ENCODE measurements around the gene MEGF6.

DNA sequence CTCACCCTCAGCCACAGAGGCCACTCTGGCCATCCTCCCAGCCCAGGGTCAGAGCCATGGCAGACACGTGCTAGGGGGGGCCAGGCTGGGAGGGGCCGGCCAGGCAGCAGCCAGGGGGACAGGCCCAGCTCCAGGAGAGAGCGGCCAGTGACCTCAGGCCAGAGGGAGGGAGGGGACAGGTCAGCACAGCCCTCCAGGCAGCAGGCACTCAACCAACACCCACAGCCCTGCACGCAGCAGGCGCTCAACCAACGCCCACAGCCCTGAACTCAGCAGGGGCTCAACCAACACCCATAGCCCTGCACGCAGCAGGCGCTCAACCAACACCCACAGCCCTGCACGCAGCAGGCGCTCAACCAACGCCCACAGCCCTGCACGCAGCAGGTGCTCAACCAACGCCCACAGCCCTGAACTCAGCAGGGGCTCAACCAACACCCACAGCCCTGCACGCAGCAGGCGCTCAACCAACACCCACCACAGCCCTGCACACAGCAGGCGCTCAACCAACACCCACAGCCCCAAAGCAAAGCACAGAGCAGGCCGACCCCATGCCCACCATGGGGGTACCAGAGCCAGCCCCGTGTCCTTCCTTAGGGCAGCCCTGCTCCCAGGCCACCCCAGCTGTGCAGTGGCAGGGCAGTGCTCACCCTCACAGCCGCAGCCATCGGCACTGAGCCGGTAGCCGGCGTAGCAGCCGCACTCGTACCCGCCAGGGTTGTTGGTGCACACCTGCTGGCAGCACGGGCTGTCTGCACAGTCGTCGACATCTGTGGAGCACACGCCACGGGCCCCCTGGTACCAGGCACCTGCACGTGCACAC lies 101.0 kb downstream of the MEGF6 start:
- TF ChIP-seq, protein P1, sequence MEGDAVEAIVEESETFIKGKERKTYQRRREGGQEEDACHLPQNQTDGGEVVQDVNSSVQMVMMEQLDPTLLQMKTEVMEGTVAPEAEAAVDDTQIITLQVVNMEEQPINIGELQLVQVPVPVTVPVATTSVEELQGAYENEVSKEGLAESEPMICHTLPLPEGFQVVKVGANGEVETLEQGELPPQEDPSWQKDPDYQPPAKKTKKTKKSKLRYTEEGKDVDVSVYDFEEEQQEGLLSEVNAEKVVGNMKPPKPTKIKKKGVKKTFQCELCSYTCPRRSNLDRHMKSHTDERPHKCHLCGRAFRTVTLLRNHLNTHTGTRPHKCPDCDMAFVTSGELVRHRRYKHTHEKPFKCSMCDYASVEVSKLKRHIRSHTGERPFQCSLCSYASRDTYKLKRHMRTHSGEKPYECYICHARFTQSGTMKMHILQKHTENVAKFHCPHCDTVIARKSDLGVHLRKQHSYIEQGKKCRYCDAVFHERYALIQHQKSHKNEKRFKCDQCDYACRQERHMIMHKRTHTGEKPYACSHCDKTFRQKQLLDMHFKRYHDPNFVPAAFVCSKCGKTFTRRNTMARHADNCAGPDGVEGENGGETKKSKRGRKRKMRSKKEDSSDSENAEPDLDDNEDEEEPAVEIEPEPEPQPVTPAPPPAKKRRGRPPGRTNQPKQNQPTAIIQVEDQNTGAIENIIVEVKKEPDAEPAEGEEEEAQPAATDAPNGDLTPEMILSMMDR (IDR thresholded peaks at IDR 0.05), result no peak
- TF ChIP-seq ZFX (IDR thresholded peaks at IDR 0.05; ENCODE audit: borderline replicate concordance), result no peak
